Stimulated activated CD4-positive, alpha-beta T cell treated with anti-CD3 and anti-CD28 coated beads, Interleukin-2, amount 100 ng/mL, for 4 hours (primary cell): Measurements from ENCODE around the gene GHRHR.

ENCODE experiments used
- DNase-seq: peaks from one replicate; pipeline ENCODE4 v3.0.0-alpha.2; 2020; ENCODE audit warnings: low read depth

Gene GHRHR

DNA sequence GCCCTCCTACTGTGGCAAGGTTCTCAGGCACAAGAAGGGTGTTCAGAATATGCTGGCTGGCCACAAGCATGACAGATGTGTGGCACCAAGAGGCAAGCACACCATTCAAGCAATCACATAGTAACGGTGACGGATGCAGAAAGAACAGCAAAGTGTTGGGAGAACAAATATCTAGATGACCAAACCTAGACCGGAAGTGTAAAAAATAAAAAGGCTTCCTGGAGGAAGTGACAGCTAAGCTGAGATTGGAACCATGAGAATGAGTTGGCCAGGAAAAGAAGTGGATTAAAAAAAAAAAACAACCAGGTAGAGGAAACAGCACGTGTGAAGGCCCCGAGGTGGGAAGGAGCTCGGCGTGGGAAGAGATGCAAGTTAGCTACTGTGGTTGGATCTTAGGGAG is 22.0 kb downstream of the GHRHR start:
- DNase-seq = no peak

DNA sequence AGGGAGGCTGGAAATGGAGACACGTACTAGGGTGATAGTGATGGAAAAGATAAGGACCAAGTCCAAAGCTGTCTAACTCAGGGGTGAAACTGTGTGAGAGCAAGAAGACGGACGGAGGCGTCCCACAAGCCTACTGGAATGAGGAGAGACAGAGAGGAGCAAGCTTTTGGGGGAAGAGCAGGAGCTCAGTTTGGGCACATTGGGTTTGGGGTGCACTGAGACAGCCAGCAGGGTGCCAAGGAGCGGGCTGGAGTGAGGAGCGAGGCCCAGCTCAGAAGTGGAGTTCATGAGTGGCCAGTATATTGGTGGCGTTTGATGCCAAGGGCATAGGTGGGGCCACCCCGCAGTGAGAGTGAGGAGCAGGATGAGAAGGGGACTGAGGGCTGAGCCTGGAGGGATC is 22.6 kb downstream of the GHRHR start:
- no peak for DNase-seq

DNA sequence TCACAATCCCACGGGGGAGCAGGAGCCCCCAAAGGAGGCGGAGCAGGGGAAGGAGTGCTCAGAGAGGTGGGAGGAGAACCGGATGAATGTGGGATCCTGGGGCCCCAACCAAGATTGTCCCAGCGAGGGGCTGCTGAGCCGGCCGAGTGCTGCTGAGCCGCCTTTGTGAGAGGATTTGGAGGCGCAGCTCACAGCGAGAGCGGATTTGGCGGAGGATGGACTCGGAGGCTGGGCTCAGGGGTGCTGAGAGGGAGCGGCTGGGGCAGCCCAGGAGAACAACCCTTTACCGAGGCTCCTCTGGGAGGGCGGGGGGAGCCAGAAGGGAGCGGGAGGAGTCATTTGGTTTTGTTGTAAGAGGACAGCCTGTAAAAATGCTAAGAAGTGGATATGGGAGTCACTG is 23.0 kb downstream of the GHRHR start:
- DNase-seq = no peak

DNA sequence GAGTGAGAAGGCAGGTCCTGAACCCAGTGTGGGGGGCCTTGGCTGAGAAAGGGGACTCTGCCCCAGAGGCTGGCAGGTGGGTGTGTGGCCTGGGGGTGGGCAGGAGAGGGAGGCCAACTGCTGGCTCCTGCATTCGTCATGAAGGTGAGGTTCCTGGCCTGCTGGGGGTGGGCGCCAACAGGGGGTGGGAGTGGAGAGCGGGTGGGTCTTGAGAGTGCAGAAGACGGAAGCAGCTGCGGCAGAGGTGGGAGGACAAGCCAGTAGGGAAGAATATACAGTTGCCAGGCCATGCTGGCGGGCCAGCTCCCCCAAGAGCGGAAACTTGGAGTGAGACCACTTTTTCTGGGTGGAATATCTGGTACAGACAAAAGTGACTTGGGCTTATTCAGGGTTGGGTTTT is 23.4 kb downstream of the GHRHR start:
- DNase-seq = no peak

DNA sequence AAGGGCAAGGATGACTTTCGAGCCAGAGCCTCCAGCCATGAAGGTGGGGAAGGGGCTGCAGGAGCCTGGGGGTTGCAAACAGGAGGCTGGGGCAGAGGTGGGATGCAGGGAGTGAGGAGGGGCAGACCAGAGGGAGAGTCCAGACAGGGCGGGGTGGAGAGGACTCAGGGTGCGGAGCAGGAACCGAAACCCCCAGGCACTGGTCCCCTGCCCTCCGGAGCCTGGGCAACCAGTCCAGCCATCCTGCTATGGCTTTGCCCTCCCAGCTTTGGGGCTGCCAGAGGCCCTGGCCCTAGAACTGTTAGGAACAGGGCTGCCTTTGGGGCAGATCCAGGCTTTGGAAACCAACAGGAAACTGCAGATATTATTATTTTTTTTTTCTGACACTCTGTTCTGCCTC is 24.2 kb downstream of the GHRHR start:
- no peak for DNase-seq

DNA sequence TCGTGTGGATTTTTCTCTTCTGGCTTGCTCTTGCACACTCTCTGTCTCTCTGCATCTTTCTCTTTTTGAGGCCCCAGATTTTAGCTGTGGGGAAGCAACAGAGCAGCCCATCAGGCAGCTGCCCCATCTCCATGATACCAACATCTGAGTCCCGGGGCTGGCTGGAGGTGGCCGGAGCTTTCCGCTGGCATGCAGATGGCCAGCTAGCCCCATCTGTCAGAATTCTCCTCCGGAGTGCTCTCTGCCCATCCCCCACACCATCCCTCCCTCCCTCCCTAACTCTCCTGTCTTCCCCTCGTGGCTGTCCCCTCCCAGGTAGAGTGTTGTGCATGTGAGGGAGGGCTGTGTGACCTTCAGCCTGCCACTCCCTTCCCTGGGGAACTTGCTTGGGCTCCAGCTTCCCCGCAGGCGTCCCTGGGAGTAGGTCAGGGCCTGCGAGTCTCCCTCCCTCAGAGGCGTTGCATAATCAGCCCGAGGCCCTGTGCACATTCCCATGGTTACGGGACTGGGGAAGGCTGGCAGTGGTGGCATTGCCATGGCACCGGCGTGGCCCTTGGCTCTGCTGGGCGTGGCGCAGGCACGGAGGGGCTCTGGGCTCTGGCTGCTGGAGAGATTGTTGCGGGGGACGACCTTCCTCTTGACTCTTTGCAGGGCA is 24.7 kb downstream of the GHRHR start:
- no peak for DNase-seq

DNA sequence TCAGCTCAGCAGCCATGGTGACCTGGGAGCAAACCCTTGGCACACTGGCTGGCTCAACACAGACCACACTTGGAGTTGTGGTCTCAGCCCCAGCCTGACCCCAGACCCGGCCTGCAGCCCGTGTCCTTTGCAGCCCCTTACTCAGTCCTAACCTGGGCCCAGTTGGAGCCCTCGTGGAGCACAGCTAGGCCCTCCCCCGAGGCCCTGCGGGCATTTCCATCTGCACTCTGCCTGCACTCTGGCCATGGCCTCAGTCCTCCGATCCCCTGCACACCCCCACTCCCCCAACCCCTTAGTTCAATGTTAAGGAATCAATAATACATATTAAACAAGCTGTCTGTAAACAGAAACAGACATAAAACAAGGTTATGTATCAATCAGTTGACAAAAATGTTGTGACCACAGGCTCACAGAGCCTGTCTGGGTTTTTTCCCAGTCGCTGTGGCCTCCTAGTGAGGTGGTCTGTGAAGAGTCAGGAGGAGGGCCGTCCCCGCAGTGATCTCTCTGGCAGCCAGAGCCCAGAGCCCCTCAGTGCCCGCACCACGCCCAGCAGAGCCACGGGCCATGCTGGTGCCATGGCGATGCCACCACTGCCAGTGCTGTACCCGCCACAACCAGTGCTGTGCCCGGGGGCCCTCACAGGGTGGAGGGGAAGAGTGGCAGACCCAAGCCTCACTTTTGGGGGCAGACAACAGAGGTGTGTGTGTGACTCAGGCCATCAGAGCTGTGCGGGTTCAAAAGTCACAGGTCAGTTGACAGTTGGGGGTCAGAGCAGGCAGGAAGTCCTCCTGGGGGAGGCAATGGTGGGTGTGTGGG is 25.5 kb downstream of the GHRHR start:
- no peak for DNase-seq

DNA sequence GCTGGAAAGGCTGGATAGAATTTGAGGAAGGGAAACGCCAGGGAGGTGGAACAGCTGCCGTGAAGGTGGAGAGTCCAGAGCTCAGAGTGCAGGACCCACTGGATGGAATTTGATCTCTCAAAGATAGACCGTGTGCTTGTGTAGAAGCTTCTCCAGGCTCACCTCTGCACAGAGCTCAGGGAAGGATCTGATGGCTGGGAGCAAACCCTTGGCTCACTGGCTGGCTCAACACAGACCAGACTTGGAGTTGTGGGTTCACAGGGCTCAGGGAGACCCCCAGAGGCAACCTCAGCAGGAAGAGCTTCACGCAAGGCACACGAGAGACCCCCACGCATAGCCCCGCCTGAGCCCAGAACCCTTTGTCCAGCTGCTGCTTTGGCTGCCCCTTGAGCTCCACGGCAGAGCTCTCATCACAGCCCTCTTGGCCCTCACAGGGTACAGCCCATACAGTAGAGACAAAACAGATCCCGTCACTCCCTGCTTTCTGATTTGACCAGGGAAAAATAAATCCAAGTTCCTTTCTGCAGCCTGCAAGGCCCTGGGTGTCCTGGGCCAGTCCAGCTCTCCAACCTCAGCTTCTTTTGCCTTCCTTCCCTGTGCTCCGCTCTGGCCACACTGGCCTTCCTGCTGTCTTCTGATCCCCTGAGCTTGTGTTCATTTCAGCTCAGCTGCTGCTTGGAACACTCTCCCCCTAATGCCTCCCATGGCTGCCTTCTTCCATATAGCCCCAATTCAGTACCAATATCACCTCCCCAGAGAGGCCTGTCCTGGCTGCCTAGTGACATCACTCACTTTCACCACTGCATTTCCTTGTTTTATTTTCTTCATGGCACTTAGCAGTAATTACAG is 26.3 kb downstream of the GHRHR start:
- no peak for DNase-seq

DNA sequence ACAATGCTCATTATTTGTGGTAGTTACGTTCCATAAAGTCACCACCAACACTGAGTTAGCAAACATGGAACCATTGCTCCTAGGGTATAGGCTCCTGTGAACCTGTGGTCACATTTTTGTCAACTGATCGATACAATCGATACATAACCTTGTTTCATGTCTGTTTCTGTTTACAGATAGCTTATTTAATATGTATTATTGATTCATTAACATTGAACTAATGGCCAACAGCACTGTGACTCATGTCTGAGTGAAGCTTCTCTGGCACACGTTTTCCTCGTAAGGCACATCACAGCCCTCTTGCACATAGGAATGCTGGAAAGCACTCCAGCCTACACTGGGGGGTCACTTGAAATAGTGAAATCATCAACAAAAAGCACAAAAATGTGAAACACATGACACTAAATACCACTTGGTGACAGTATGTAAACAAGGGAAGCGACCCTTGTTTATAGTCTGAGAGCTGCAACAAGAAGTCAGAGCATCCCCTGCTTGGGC is 27.0 kb downstream of the GHRHR start:
- no peak for DNase-seq

DNA sequence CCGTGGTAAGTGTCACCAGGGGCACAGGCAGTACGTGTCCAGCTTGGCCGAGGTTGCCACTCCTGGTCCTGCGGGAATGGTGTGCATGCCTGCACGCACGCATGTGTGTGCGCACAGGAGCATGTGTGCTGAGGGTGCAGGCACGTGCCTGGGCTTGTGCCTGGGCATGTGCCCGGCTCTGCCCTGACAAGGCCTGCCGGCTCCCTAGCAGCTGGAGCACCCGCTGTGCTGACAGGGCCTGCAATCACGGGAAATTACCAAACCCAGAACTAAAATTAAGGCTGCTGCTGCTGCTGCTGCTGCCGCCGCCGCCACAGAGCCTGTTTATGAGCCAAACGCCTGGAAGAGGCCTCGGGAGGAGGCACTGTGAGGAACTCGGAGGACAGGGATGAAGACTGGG is 28.7 kb downstream of the GHRHR start:
- no peak for DNase-seq

DNA sequence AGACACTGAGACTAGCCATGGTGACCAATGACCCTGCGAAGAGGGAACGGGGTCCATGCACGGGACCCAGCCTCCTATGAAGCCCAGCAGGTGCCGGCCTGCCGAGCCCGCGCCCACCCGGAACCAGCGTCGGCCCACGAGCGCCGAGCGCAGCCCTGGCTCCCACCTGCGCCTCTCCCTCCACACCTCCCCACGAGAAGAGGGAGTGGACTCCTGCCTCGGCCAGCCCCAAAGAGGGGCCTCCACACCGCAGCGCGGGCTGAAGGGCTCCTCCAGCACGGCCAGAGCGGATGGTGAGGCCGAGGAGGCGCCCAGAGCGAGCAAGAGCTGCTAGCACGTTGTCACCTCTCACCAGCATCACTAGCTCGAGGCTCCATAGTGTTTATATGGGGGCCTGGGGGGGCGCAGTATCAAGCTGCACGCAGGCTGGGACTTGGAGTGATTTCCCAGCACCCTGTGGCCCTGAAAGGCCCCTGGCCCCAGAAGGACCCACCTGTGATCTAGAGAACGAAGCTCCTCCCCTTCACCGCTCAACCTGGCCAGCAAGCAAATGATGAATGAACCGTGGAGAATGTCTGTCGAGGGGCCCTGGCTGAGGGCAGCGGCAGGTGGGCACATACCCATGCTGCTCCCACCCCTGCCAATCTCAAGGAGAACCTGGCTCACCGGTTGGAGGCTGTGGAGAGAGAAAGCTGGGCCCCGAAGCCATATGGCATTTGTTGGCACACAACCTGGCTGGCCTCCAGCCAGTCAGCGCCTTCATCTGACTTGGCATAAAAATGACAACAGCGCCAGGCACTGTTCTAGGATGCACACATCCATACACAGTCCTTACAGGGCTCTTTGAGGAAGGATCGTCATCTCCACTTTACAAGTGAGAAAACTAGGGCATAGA is 30.7 kb downstream of the GHRHR start:
- DNase-seq = no peak

DNA sequence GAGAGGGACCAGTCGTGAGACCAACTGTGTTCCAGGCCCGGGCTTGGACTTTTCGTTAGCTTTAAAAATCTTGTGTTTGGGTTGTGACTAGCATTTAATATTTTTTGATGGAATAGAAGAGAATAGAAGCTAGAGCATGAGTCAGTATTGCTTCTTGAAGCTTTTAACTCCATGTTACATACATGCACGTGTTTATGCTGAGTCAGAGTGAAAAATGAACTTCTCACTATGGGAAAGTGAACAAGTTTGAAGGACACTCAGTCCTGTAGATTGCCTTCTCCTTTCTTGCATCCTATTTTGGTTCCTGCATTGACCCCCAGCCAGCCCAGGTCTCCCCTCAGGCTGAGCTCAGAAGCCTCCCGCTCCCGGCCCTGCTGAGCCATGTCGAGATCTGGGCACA is 31.8 kb downstream of the GHRHR start:
- DNase-seq = no peak

DNA sequence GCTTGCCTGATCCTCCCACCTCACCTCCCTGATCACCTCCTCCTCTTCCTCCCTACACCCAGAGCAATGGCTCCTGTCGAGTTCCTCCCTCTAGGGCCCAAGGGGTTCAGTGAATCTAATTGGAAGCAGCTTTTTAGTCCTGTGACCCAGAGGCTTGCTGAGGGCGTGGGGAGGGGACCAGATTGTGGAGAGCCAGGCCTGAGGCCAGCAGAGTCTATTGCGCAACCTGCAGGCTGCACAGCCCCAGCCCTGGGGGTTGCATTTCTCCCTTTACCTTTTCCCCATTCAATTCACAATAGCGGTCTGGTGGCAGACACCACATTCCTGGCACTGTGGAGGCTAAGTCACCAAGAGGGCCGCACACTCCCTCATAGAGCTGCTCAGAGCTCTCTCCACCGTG is 32.5 kb downstream of the GHRHR start:
- no peak for DNase-seq

DNA sequence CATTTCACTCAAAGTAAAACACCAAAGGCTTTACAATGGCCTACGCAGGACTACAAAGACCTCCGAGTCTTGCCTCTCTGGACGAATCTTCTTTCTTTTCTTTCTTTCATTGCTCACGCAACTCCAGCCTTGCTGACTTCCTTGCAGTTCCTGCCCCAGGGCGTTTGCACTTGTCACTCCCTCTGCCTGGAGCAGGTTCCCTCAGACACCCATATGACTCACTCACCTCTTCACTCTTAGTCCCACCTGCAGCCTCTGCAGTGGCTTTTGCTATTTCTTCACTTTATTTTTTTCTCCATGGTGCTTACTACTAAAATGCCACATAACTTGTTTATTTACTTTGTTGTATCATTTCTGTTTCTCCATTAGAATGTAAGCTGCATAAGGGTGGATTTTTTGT is 33.1 kb downstream of the GHRHR start:
- DNase-seq = no peak

DNA sequence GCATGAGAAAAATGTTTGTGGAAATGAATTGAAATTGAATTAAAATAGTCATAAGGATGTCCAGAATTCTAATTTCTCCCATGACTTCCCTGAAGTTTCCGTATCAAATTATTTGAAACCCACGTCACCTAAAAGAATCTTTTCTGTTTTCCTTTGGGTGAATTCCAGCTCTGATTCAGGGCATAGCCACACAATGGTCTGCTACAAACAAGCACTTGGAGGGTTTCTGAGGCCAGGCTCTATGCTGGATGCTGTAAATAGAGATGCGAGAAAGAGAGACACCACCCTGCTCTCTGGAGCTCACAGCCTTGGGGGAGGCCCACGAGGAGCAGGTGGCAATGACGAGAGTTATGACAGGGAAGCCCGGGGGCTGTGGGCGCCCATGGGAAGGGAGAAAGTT is 33.6 kb downstream of the GHRHR start:
- DNase-seq = no peak

DNA sequence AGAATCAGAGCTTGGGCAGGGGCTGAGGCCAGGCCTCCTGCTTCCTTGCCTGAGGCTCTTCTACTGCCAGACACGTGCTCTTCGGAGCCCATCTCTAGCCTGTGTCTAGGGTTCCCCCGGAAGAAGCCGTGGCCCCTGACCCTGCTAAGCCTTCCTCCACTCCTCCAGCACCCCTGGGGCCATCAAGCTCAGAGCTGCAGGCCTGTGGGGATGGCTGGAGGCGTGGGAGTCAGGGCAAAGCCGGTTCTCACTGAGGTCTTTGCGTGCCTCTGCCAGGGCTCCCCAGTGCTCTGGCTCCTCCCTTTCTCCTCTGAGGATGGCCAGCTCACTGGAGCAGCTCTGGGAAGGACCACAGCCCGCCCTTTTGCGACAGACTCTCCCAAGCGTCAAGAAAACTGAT is 34.4 kb downstream of the GHRHR start:
- no peak for DNase-seq

DNA sequence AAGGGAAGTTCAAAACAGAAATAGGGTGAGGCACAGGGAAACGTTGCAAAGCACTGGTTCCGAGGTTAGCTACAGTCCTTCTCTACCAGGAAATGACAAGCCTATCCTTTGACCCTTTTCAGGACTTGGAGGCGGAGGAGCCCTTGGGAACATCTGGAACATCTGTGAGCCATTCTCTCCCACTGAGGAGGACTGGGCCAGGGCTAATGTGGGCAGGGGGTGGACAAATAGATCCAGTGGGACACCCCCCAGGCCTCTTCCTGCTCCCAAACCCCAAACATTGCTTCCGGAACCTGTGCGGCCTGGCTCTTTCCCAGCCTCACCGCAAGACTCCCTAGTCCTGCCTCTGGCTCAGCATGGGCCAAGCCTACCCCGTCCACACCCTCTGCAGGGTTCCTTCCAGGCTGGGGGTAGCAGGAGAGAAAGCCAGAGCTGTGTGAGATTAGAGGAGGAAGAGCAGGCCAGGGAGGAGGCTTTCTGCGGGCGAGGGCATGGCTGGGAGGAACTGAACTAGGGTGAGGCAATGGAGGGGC is 36.5 kb downstream of the GHRHR start:
- DNase-seq = no peak

DNA sequence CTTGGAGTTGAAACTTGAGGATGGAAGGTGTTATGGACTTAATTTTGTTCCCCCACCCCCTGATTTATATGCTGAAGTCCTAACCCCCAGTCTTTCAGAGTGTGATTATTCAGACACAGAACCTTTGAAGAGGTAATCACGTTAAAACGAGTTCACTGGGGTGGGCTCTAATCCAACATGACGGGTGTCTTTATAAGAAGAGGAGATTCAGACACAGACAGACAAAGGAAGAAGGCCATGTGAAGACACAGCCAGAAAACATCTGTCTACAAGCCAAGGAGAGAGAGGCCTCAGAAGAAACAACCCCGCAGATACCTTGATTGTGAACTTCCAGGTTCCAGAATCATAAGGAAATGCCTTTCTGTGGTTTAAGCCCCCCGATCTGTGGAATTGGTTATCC is 37.0 kb downstream of the GHRHR start:
- DNase-seq = no peak

DNA sequence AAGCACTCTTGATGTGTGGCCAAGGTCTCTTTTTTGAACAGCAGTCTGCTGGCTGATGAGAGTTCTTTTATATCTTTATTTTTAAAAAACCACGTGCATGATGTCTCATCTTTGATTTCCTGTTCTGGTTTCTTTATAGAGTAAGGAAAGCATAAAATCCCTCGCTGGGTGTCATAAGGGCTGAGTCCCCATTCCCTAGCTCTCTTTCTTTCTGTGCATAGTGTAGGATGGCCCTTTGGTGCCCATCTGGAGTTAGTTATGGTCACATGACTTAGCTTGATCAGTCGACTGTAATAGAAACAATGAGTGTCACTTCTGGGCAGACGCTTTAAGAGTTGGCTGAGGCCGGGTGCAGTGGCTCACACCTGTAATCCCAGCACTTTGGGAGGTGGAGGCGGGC is 38.5 kb downstream of the GHRHR start:
- DNase-seq = no peak

DNA sequence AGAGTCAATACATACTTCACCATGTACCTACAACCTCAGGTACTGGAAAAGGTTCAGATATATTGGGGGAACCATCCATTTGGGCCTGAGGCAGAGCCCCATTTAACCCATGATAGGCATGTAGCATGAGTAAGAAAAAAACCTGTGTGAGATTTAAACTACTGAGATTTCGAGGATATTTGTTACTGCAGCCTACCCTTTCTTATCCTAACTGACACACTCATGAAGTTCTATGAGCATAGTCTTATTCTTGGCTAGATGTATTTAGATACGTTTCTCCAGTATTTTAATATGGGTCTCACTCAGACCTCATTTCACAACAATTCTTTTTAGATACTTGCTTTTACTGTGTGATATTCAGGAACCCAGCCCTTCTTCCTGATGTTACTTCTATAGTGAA is 39.3 kb downstream of the GHRHR start:
- no peak for DNase-seq

DNA sequence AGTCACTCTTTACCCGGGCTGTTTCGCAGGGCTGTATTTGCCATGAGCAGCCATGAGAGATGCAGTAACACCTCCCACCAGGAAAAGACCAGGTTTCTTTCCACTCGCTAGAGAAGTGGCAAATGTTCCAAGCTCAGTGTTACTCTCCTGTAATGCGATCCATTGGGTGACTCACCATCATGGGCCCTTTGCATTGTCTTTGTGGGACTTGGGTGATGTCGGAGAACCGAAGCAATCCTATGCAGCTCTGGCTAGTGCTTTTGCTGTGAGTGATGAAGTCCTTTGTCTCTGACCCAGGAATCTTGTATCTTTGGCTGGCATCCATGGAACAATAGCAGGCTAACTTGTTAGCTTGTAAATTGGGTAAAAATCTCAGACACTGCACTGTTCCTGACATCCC is 40.0 kb downstream of the GHRHR start:
- DNase-seq = no peak

DNA sequence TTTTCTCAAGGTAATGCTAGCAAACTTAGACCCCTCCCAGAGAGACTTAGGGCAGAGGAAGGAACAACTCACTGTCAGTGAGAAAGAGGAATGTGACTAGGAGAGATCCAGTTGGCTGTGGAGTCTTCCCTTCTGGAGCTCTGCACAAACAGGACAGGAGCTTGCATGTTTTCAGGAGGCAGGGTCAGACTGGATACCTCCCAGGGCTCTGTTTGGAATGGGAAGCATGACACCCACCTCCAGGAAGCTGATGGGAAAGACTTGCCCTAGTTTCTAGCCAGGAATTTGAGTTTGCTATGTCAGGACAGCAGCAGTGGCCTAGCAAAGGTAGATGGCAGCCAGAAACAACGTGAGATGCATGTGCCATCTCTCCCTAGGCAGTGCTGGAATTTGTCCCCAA is 40.6 kb downstream of the GHRHR start:
- no peak for DNase-seq
